Inferior parietal cortex (tissue), 1 donor: ENCODE results near the gene VPS37B.

ENCODE experiments used
- DNase-seq: peaks from one replicate; pipeline ENCODE4 v3.0.0-alpha.2; 2016; ENCODE audit errors: extremely low spot score

Gene VPS37B

GRCh38 chr12:122852336-122853275 lies 43.3 kb downstream of the VPS37B start:
- peak; percentile 72 for DNase-seq

- DNase-seq: peak; percentile 25
Measured at GRCh38 chr12:122851820-122852219, 44.1 kb downstream of the VPS37B start.

- DNase-seq: no peak
Measured at GRCh38 chr12:122850695-122851350, 45.1 kb downstream of the VPS37B start.

GRCh38 chr12:122850048-122850445 lies 45.9 kb downstream of the VPS37B start:
- DNase-seq: no peak

GRCh38 chr12:122849352-122850047 lies 46.4 kb downstream of the VPS37B start:
- DNase-seq: peak; percentile 39

- no peak for DNase-seq
Measured at GRCh38 chr12:122848471-122849351, 47.2 kb downstream of the VPS37B start.

GRCh38 chr12:122847921-122848421 lies 48.0 kb downstream of the VPS37B start:
- peak; percentile 27 for DNase-seq

GRCh38 chr12:122847516-122847836 lies 48.4 kb downstream of the VPS37B start:
- no peak for DNase-seq

GRCh38 chr12:122846622-122847515 lies 49.1 kb downstream of the VPS37B start:
- DNase-seq: no peak

GRCh38 chr12:122845865-122846621 lies 49.9 kb downstream of the VPS37B start:
- DNase-seq: no peak

- peak; percentile 86 for DNase-seq
Measured at GRCh38 chr12:122845041-122845864, 50.7 kb downstream of the VPS37B start.

GRCh38 chr12:122844366-122844971 lies 51.5 kb downstream of the VPS37B start:
- no peak for DNase-seq

- no peak for DNase-seq
Measured at GRCh38 chr12:122843455-122843854, 52.5 kb downstream of the VPS37B start.

GRCh38 chr12:122842505-122843405 lies 53.2 kb downstream of the VPS37B start:
- no peak for DNase-seq

GRCh38 chr12:122841544-122842321 lies 54.2 kb downstream of the VPS37B start:
- DNase-seq: peak; percentile 56
